H1 (cell line): ENCODE measurements around the gene DUSP7. TPM values are rescaled to one million over a fixed set of nuclear protein-coding genes. Genes with fewer than 3 reads are reported as not detected.

ENCODE experiments used
- CTCF ChIA-PET: fragments of 300-600 bp; sonication (Branson Sonifier 250); formaldehyde crosslinking; loops from one replicate; lab custom pipeline; 2021; ENCODE audit not compliant: partially characterized antibody; lab: Charles Lee
- POLR2A ChIA-PET: fragments of 300-600 bp; sonication (Branson Sonifier 250); formaldehyde crosslinking; loops from one replicate; lab custom pipeline; 2021; ENCODE audit warnings: inconsistent platforms; ENCODE audit not compliant: partially characterized antibody; lab: Charles Lee
- DNase-seq, 2 experiments: peaks; one replicate each; pipeline versions ENCODE4 v3.0.0 to v3.0.0-alpha.2; 2010 to 2022; ENCODE audit warnings: low spot score in 2 of 2, low read depth in 1 of 2, mixed read lengths in 1 of 2
- FAIRE-seq: peaks from 2 replicates; lab custom pipeline; 2011; peaks lifted over from hg19 to GRCh38; lab: Jason Lieb, UNC
- H2AFZ ChIP-seq: 2 replicates; pipeline ENCODE4 v1.8.1; 2012; ENCODE audit warnings: low read length, inconsistent platforms
- H2AK5ac ChIP-seq: 2 replicates; pipeline ENCODE4 v1.6.1; 2013; ENCODE audit warnings: low read depth, low read length
- H2BK120ac ChIP-seq: replicated peaks from 2 replicates; pipeline ENCODE3; 2013; ENCODE audit warnings: low read depth, low read length, inconsistent platforms
- H2BK12ac ChIP-seq: 2 replicates; pipeline ENCODE4 v1.6.1; 2013; ENCODE audit warnings: low read depth, low read length
- H2BK15ac ChIP-seq: 2 replicates; pipeline ENCODE4 v1.6.1; 2013; ENCODE audit warnings: low read length
- H2BK20ac ChIP-seq: 2 replicates; pipeline ENCODE4 v1.6.1; 2013; ENCODE audit warnings: low read length
- H2BK5ac ChIP-seq: 2 replicates; pipeline ENCODE4 v1.6.1; 2013; ENCODE audit warnings: low read depth, low read length
- H3K14ac ChIP-seq: 2 replicates; pipeline ENCODE4 v1.6.1; 2013; ENCODE audit warnings: inconsistent platforms; ENCODE audit not compliant: insufficient read length
- H3K18ac ChIP-seq: 2 replicates; pipeline ENCODE4 v1.6.1; 2013; ENCODE audit warnings: low read length; ENCODE audit errors: extremely low read depth
- H3K23ac ChIP-seq: 2 replicates; pipeline ENCODE4 v1.6.1; 2013; ENCODE audit warnings: inconsistent platforms; ENCODE audit not compliant: insufficient read length
- H3K23me2 ChIP-seq: 2 replicates; pipeline ENCODE4 v1.6.1; 2013; ENCODE audit warnings: low read depth, low read length
- H3K27ac ChIP-seq: 2 replicates; pipeline ENCODE4 v1.6.1; 2011; ENCODE audit warnings: low read depth, low read length, inconsistent platforms
- H3K27me3 ChIP-seq, 4 experiments: replicated peaks in 1 of 4; 1 replicate in 1 of 4; 2 replicates in 3 of 4; pipeline versions ENCODE4 v1.6.1 to v1.8.1; 2011 to 2013; ENCODE audit warnings: low read length in 3 of 4, mild to moderate bottlenecking in 3 of 4, inconsistent platforms in 2 of 4, mixed read lengths in 2 of 4, moderate library complexity in 1 of 4; ENCODE audit not compliant: control insufficient read depth in 3 of 4, insufficient read depth in 3 of 4; ENCODE audit errors: extremely low read depth in 1 of 4
- H3K36me3 ChIP-seq, 4 experiments: 2 replicates each; pipeline versions ENCODE4 v1.6.1 to v1.8.1; 2011 to 2013; ENCODE audit warnings: mild to moderate bottlenecking in 4 of 4, low read length in 3 of 4, moderate library complexity in 2 of 4, control low read depth in 1 of 4, inconsistent platforms in 1 of 4; ENCODE audit not compliant: insufficient read depth in 4 of 4, control insufficient read depth in 2 of 4
- H3K4ac ChIP-seq: replicated peaks from 2 replicates; pipeline ENCODE3; 2013; ENCODE audit warnings: low read length, low read depth, mixed read lengths, inconsistent platforms; ENCODE audit not compliant: insufficient read length
- H3K4me1 ChIP-seq, 4 experiments: replicated peaks in 1 of 4; 1 replicate in 1 of 4; 2 replicates in 3 of 4; pipeline versions ENCODE4 v1.6.1 to v1.8.1; 2011 to 2013; ENCODE audit warnings: low read length in 3 of 4, inconsistent platforms in 2 of 4, mixed read lengths in 1 of 4; ENCODE audit not compliant: insufficient read depth in 4 of 4, control insufficient read depth in 3 of 4
- H3K4me2 ChIP-seq, 2 experiments: 2 replicates each; pipeline versions ENCODE4 v1.6.1 to v1.8.1; 2011 to 2013; ENCODE audit warnings: low read depth in 2 of 2, low read length in 2 of 2, control low read depth in 1 of 2, inconsistent platforms in 1 of 2, mild to moderate bottlenecking in 1 of 2; ENCODE audit not compliant: insufficient read depth in 1 of 2
- H3K4me3 ChIP-seq, 4 experiments: fragments of 200-600, 300-600 bp in 1 of 4; sonication (generic), shearing (Covaris generic), sonication (Bioruptor Twin) in 1 of 4; 2 replicates each; pipeline versions ENCODE4 v1.5.1 to v1.8.1; 2011 to 2016; ENCODE audit warnings: low read length in 4 of 4, low read depth in 3 of 4, control low read depth in 2 of 4, inconsistent platforms in 2 of 4, mild to moderate bottlenecking in 2 of 4, mixed read lengths in 1 of 4, moderate library complexity in 1 of 4; ENCODE audit not compliant: insufficient read depth in 2 of 4; ENCODE audit errors: extremely low read depth in 1 of 4
- H3K56ac ChIP-seq: replicated peaks from 2 replicates; pipeline ENCODE3; 2013; ENCODE audit warnings: low read depth, mild to moderate bottlenecking, mixed read lengths, low read length, inconsistent platforms; ENCODE audit not compliant: insufficient read length
- H3K79me1 ChIP-seq: 2 replicates; pipeline ENCODE4 v1.6.1; 2013; ENCODE audit warnings: low read depth, low read length, control low read depth
- H3K79me2 ChIP-seq, 2 experiments: 2 replicates each; pipeline versions ENCODE4 v1.6.1 to v1.8.1; 2012 to 2013; ENCODE audit warnings: low read length in 2 of 2, mild to moderate bottlenecking in 2 of 2, inconsistent platforms in 1 of 2; ENCODE audit not compliant: insufficient read depth in 2 of 2, control insufficient read depth in 1 of 2
- H3K9ac ChIP-seq, 4 experiments: replicated peaks in 1 of 4; 1 replicate in 1 of 4; 2 replicates in 3 of 4; pipeline versions ENCODE4 v1.6.1 to v1.8.1; 2011 to 2013; ENCODE audit warnings: low read depth in 3 of 4, low read length in 3 of 4, control low read depth in 2 of 4, mild to moderate bottlenecking in 2 of 4, moderate library complexity in 2 of 4, inconsistent platforms in 1 of 4; ENCODE audit errors: extremely low read depth in 1 of 4
- H3K9me3 ChIP-seq, 2 experiments: 2 replicates each; pipeline versions ENCODE4 v1.6.1 to v1.8.1; 2012 to 2013; ENCODE audit warnings: mild to moderate bottlenecking in 2 of 2, moderate library complexity in 2 of 2, control low read depth in 1 of 2, inconsistent platforms in 1 of 2, low read depth in 1 of 2, low read length in 1 of 2, mixed read lengths in 1 of 2; ENCODE audit not compliant: insufficient read depth in 2 of 2
- H4K20me1 ChIP-seq, 2 experiments: replicated peaks in 1 of 2; 2 replicates each; pipeline versions ENCODE3 to v1.8.1; 2011 to 2013; ENCODE audit warnings: inconsistent platforms in 2 of 2, low read length in 2 of 2, mild to moderate bottlenecking in 1 of 2; ENCODE audit not compliant: insufficient read depth in 2 of 2, control insufficient read depth in 1 of 2
- H4K5ac ChIP-seq: 2 replicates; pipeline ENCODE4 v1.6.1; 2013; ENCODE audit warnings: low read length, low read depth, mixed read lengths, inconsistent platforms; ENCODE audit not compliant: insufficient read length
- H4K8ac ChIP-seq: 2 replicates; pipeline ENCODE4 v1.8.0; 2013; ENCODE audit warnings: mild to moderate bottlenecking, moderate library complexity, low read length, inconsistent platforms; ENCODE audit not compliant: insufficient read depth; ENCODE audit errors: extremely low read depth
- H4K91ac ChIP-seq: replicated peaks from 2 replicates; pipeline ENCODE3; 2013; ENCODE audit warnings: low read length, mixed read lengths, inconsistent platforms; ENCODE audit not compliant: insufficient read length
- ASH2L ChIP-seq: fragments of 200-600, 300-600 bp; sonication (generic); IDR thresholded peaks from one replicate; pipeline ENCODE4 v1.7.1; 2017; ENCODE audit warnings: low read length
- BRCA1 ChIP-seq: IDR thresholded peaks from 2 replicates; pipeline ENCODE4 v1.6.1; 2012; ENCODE audit warnings: low read depth, low read length, improper control_type of control experiment
- JUN ChIP-seq: IDR thresholded peaks from 2 replicates; pipeline ENCODE4 v1.6.1; 2011; ENCODE audit warnings: low read depth, mild to moderate bottlenecking, improper control_type of control experiment, low read length
- KDM4A ChIP-seq: IDR thresholded peaks from one replicate; pipeline ENCODE4 v1.7.1; 2012; ENCODE audit warnings: low read depth, mild to moderate bottlenecking, moderate library complexity, low read length, inconsistent platforms; ENCODE audit not compliant: severe bottlenecking
- POLR2A ChIP-seq, 2 experiments: IDR thresholded peaks; 1 replicate in 1 of 2; 2 replicates in 1 of 2; pipeline ENCODE4 v1.6.1; 2011; ENCODE audit warnings: low read depth in 2 of 2, low read length in 2 of 2, mild to moderate bottlenecking in 2 of 2; ENCODE audit errors: control extremely low read depth in 1 of 2
- POU5F1 ChIP-seq: IDR thresholded peaks from 2 replicates; pipeline ENCODE4 v1.6.1; 2011; ENCODE audit warnings: low read depth, mild to moderate bottlenecking, low read length, moderate library complexity
- SAP30 ChIP-seq: fragments of 300-600 bp; sonication (generic); IDR thresholded peaks from 2 replicates; pipeline ENCODE4 v1.7.1; 2012; ENCODE audit warnings: low read length, moderate library complexity, mild to moderate bottlenecking, inconsistent platforms; ENCODE audit not compliant: insufficient read depth, insufficient replicate concordance
- TAF1 ChIP-seq: IDR thresholded peaks from 2 replicates; pipeline ENCODE4 v1.6.1; 2011; ENCODE audit warnings: mild to moderate bottlenecking, low read depth, low read length
- TBP ChIP-seq: IDR thresholded peaks from 2 replicates; pipeline ENCODE4 v1.6.1; 2011; ENCODE audit warnings: low read depth, low read length, improper control_type of control experiment
- TCF12 ChIP-seq: IDR thresholded peaks from 2 replicates; pipeline ENCODE4 v1.6.1; 2011; ENCODE audit warnings: low read depth, mild to moderate bottlenecking, low read length
- YY1 ChIP-seq: IDR thresholded peaks from 2 replicates; pipeline ENCODE4 v1.6.1; 2011; ENCODE audit warnings: low read depth, mild to moderate bottlenecking, low read length
- ZNF274 ChIP-seq: IDR thresholded peaks from 2 replicates; pipeline ENCODE4 v1.7.0; 2012; ENCODE audit warnings: low read length, borderline replicate concordance; ENCODE audit errors: extremely low read depth
- WGBS, 2 experiments: shearing (Covaris generic) in 1 of 2; methylation state at CpG; one replicate each; pipeline versions ENCODE4 v1.1.6 to v1.1.7; 2013 to 2015; ENCODE audit warnings: low lambda C conversion rate in 2 of 2, mixed read lengths in 2 of 2, inconsistent platforms in 1 of 2, low coverage in 1 of 2, missing lambda C conversion rate in 1 of 2; ENCODE audit not compliant: insufficient replicate concordance in 2 of 2, insufficient coverage in 1 of 2, insufficient read length in 1 of 2; ENCODE audit errors: extremely low coverage in 1 of 2, missing lambda C conversion rate in 1 of 2; 5-methylcytosine and 5-hydroxymethylcytosine counted together
- polyA plus RNA-seq, 7 experiments: library from polyadenylated mRNA; depleted of rRNA in 3 of 7; stranded (reverse) in 5 of 7; unstranded in 2 of 7; fragments of >200 nt in 5 of 7; fragments of 200-250 nt in 2 of 7; gene quantifications; 1 replicate in 5 of 7; 2 replicates in 1 of 7; 4 replicates in 1 of 7; pipeline versions ENCODE4 v1.2.1 to v1.2.3, GENCODE V29; 2011 to 2013; ENCODE audit warnings: missing spikeins in 2 of 7, mixed read lengths in 2 of 7
- total RNA-seq: library from RNA; stranded (reverse); fragmentation: NEBNext Ultra II Directional; extraction: Animal tissue kit (Norgen Biotek cat#: 25700); gene quantifications from 2 replicates; pipeline ENCODE4 v1.2.1, GENCODE V29; 2021
- TF ChIP-seq, protein P1 (sequence below): IDR thresholded peaks from 2 replicates; pipeline ENCODE4 v1.6.1; 2012; ENCODE audit warnings: low read length, inconsistent platforms

Gene DUSP7
- total and polyA plus RNA-seq, 2 of the 8 experiments (the other 6 are each of a cell fraction or from before 2014, with no cell fraction given): 19.4 to 24.9 TPM

DNA sequence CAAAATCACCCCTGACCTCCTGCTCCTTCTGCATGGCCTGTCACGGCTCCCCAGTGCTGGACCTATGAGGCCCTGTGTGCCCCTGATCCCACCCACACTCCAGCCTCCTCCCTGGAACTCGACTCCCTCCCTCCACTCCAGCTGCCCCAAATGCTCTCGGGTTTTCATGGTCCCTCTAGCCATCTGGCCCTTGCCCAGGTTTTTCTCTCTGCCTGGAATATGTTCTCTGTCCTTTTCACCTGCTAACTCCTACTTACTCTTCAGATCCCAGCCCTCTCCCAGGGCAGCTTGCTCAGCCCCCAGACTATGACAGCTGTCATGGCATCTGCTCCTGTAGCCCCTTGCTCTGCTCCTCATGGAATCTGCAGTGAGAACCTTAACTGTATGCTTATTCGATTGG, 30.3 kb downstream of the DUSP7 start:
- Histone ChIP-seq H2AFZ (no peak overlapping the region), H4K91ac (no peak overlapping the region), H3K79me1 (no peaks in the 10 kb centered on the region), H3K23me2 (no peaks in the 10 kb centered on the region), H4K5ac (no peak overlapping the region), H3K18ac (no peak overlapping the region), H4K8ac (no peak overlapping the region), H3K79me2 (no peaks in the 10 kb centered on the region), H3K14ac (no peak overlapping the region), H2AK5ac (no peak overlapping the region), H3K27me3 (no peaks in the 10 kb centered on the region), H3K23ac (no peak overlapping the region), H3K4ac (no peak overlapping the region), H2BK120ac (no peak overlapping the region), H3K9ac (no peak overlapping the region), H2BK5ac (no peak overlapping the region), H3K4me2 (no peak overlapping the region), H2BK20ac (no peak overlapping the region), H3K9me3 (no peaks in the 10 kb centered on the region), H2BK12ac (no peak overlapping the region), H3K36me3 (no peaks in the 10 kb centered on the region), H2BK15ac (no peak overlapping the region), H3K56ac (no peak overlapping the region), H3K4me3 (no peak overlapping the region), H3K4me1 (peaks cover 0 to 5% (median 2%) of the 10 kb centered on the region in 4 experiments; a peak in 3 of 7 replicates), H4K20me1 (no peaks in the 10 kb centered on the region), H3K27ac (no peak overlapping the region)
- FAIRE-seq (no peak), DNase-seq (no peak)
- 72% methylated on average over 4 of the region's 4 CpGs; no CpG with 5 or more reads in 1 of the 2 experiments for WGBS, 2 experiments
- ChIA-PET POLR2A (interaction anchor here (1.5 kb wide), 1 partner anchor 11 kb away, joined by 3 read pairs; no protein-coding TSS in a partner anchor), CTCF (interaction anchor here (1.5 to 9.4 kb wide), 3 partner anchors 11 to 22 kb away, joined by 7 to 124 read pairs (median 8); no protein-coding TSS in a partner anchor)
- no peak for TF ChIP-seq YY1
- no peak for TF ChIP-seq POLR2A (IDR thresholded peaks at IDR 0.05; ENCODE audit: control extremely low read depth in 1 of 2, low read depth in 2 of 2, low read length in 2 of 2)
- no peak for TF ChIP-seq ZNF274
- TF ChIP-seq KDM4A: no peak
- TF ChIP-seq, protein P1, sequence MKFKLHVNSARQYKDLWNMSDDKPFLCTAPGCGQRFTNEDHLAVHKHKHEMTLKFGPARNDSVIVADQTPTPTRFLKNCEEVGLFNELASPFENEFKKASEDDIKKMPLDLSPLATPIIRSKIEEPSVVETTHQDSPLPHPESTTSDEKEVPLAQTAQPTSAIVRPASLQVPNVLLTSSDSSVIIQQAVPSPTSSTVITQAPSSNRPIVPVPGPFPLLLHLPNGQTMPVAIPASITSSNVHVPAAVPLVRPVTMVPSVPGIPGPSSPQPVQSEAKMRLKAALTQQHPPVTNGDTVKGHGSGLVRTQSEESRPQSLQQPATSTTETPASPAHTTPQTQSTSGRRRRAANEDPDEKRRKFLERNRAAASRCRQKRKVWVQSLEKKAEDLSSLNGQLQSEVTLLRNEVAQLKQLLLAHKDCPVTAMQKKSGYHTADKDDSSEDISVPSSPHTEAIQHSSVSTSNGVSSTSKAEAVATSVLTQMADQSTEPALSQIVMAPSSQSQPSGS: no peak
- no peak for TF ChIP-seq JUN
- no peak for TF ChIP-seq SAP30
- TF ChIP-seq TAF1: no peak
- no peak for TF ChIP-seq TCF12
- TF ChIP-seq POU5F1: no peak
- TF ChIP-seq BRCA1: no peak
- no peak for TF ChIP-seq TBP
- no peak for TF ChIP-seq ASH2L
